Liver (tissue), 9 donors: ENCODE results near the gene SLC35D3. TPM values are rescaled to one million over a fixed set of nuclear protein-coding genes. Genes with fewer than 3 reads are reported as not detected.
A peak's percentile ranks its signal among the peaks of the same experiment; 100 is the strongest.

ENCODE experiments used
- DNase-seq: peaks from one replicate; pipeline ENCODE4 v3.0.0-alpha.2; 2017; ENCODE audit warnings: low spot score
- H3K27ac ChIP-seq, 2 donors: one replicate each; pipeline ENCODE4 v1.7.0; 2013; ENCODE audit warnings: inconsistent platforms in 2 of 2, low read length in 2 of 2, control low read depth in 1 of 2, low read depth in 1 of 2, mild to moderate bottlenecking in 1 of 2
- H3K27me3 ChIP-seq, 4 donors: one replicate each; pipeline versions ENCODE4 v1.6.1 to v1.7.0; 2013; ENCODE audit warnings: low read length in 3 of 4, inconsistent platforms in 1 of 4, mild to moderate bottlenecking in 1 of 4, moderate library complexity in 1 of 4; ENCODE audit not compliant: control insufficient read depth in 4 of 4, insufficient read depth in 4 of 4
- H3K36me3 ChIP-seq, 4 donors: one replicate each; pipeline versions ENCODE4 v1.6.1 to v1.7.0; 2013; ENCODE audit warnings: low read length in 3 of 4, mild to moderate bottlenecking in 3 of 4, low read depth in 1 of 4, moderate library complexity in 1 of 4; ENCODE audit not compliant: control insufficient read depth in 4 of 4, insufficient read depth in 3 of 4
- H3K4me1 ChIP-seq, 4 donors: one replicate each; pipeline versions ENCODE4 v1.6.1 to v1.7.0; 2013; ENCODE audit warnings: low read length in 3 of 4, mild to moderate bottlenecking in 3 of 4, moderate library complexity in 1 of 4; ENCODE audit not compliant: control insufficient read depth in 4 of 4, insufficient read depth in 4 of 4
- H3K4me3 ChIP-seq, 3 donors: one replicate each; pipeline versions ENCODE4 v1.6.1 to v1.7.0; 2013; ENCODE audit warnings: low read length in 3 of 3, control low read depth in 1 of 3, low read depth in 1 of 3, mild to moderate bottlenecking in 1 of 3
- H3K9ac ChIP-seq, 2 donors: one replicate each; pipeline ENCODE4 v1.7.0; 2013; ENCODE audit warnings: low read length in 2 of 2, mild to moderate bottlenecking in 2 of 2, moderate library complexity in 2 of 2, control low read depth in 1 of 2, low read depth in 1 of 2
- H3K9me3 ChIP-seq, 4 donors: one replicate each; pipeline versions ENCODE4 v1.6.1 to v1.7.0; 2013; ENCODE audit warnings: low read length in 3 of 4; ENCODE audit not compliant: control insufficient read depth in 4 of 4
- CTCF ChIP-seq: fragments of 150-350 bp; IDR thresholded peaks from 2 replicates; pipeline ENCODE4 v1.5.1; 2017; ENCODE audit warnings: improper control_type of control experiment, low read depth, low read length; ENCODE audit not compliant: missing input control
- EGR1 ChIP-seq, 2 donors: IDR thresholded peaks; 2 replicates each; pipeline ENCODE4 v1.6.1; 2016 to 2018; ENCODE audit warnings: antibody characterized with exemption in 2 of 2, low read depth in 2 of 2
- GABPA ChIP-seq, 2 donors: IDR thresholded peaks in 1 of 2; conservative IDR thresholded peaks in 1 of 2; 2 replicates each; pipeline ENCODE4 v1.6.1; 2016; ENCODE audit warnings: antibody characterized with exemption in 2 of 2, mild to moderate bottlenecking in 1 of 2, moderate library complexity in 1 of 2
- JUND ChIP-seq, 2 donors: IDR thresholded peaks; 2 replicates each; pipeline ENCODE4 v1.6.1; 2016; ENCODE audit warnings: antibody characterized with exemption in 2 of 2
- RAD21 ChIP-seq, 2 donors: IDR thresholded peaks; 2 replicates each; pipeline ENCODE4 v1.6.1; 2016; ENCODE audit warnings: antibody characterized with exemption in 2 of 2, mild to moderate bottlenecking in 2 of 2
- REST ChIP-seq: IDR thresholded peaks from 2 replicates; pipeline ENCODE4 v1.6.1; 2016; ENCODE audit warnings: antibody characterized with exemption, mild to moderate bottlenecking
- RXRA ChIP-seq, 2 donors: IDR thresholded peaks; 2 replicates each; pipeline ENCODE4 v1.6.1; 2017 to 2018; ENCODE audit warnings: antibody characterized with exemption in 2 of 2, mild to moderate bottlenecking in 1 of 2
- TAF1 ChIP-seq: conservative IDR thresholded peaks from 2 replicates; pipeline ENCODE4 v1.6.1; 2016; ENCODE audit warnings: antibody characterized with exemption, mild to moderate bottlenecking
- YY1 ChIP-seq: IDR thresholded peaks from 2 replicates; pipeline ENCODE4 v1.6.1; 2016; ENCODE audit warnings: antibody characterized with exemption, mild to moderate bottlenecking
- WGBS: extraction: QIAGEN DNeasy Blood & Tissue Kit; methylation state at CpG from one replicate; pipeline ENCODE4 v1.1.7; 2013; 5-methylcytosine and 5-hydroxymethylcytosine counted together
- polyA plus RNA-seq, 2 donors: library from polyadenylated mRNA; stranded (reverse) in 1 of 2; unstranded in 1 of 2; fragments of 200-250 nt in 1 of 2; fragments of >200 nt in 1 of 2; fragmentation: Nextera tagmentation in 1 of 2; extraction: Ambion mirVana in 1 of 2; gene quantifications; one replicate each; pipeline versions ENCODE4 v1.2.1 to v1.2.3, GENCODE V29; 2013 to 2015
- total RNA-seq, 2 donors: library from RNA; depleted of rRNA; stranded (reverse); fragments of >200 nt; gene quantifications; one replicate each; pipeline ENCODE4 v1.2.3, GENCODE V29; 2014
- TF ChIP-seq, protein P1 (sequence below): IDR thresholded peaks from 2 replicates; pipeline ENCODE4 v1.6.1; 2016; ENCODE audit warnings: antibody characterized with exemption
- TF ChIP-seq, protein P2 (sequence below): IDR thresholded peaks from 2 replicates; pipeline ENCODE4 v1.6.1; 2016; ENCODE audit warnings: antibody characterized with exemption
- donor health status: healthy.
- donor health status: healthy.
- donor health status: healthy.
- donor health status: healthy.
- donor health status: healthy.

SLC35D3 gene
- total and polyA plus RNA-seq, 4 donors: 0.56 TPM; not detected in 3

GRCh38 chr6:136926383-136926782 is 4.3 kb downstream of the SLC35D3 start:
- Histone ChIP-seq H3K9ac (no peak overlapping the region), H3K27ac (no peak overlapping the region), H3K4me1 (peaks cover 12 to 18% (median 13%) of the 10 kb centered on the region in 4 donors), H3K4me3 (no peak overlapping the region), H3K36me3 (no peaks in the 10 kb centered on the region), H3K9me3 (no peaks in the 10 kb centered on the region), H3K27me3 (peaks cover 3 to 10% (median 3%) of the 10 kb centered on the region in 4 donors)
- WGBS: 96% methylated on average over 2 of the region's 2 CpGs
- no peak for DNase-seq
- TF ChIP-seq, protein P1, sequence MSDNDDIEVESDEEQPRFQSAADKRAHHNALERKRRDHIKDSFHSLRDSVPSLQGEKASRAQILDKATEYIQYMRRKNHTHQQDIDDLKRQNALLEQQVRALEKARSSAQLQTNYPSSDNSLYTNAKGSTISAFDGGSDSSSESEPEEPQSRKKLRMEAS: no peak
- TF ChIP-seq GABPA (IDR thresholded peaks at IDR 0.05 in 1 of 2, conservative IDR thresholded peaks at IDR 0.05 in 1 of 2) (no peak), CTCF (no peak), TAF1 (no peak), REST (no peak), YY1 (no peak), RXRA (IDR thresholded peaks at IDR 0.05) (no peak), JUND (IDR thresholded peaks at IDR 0.05) (no peak)
- TF ChIP-seq, protein P2, sequence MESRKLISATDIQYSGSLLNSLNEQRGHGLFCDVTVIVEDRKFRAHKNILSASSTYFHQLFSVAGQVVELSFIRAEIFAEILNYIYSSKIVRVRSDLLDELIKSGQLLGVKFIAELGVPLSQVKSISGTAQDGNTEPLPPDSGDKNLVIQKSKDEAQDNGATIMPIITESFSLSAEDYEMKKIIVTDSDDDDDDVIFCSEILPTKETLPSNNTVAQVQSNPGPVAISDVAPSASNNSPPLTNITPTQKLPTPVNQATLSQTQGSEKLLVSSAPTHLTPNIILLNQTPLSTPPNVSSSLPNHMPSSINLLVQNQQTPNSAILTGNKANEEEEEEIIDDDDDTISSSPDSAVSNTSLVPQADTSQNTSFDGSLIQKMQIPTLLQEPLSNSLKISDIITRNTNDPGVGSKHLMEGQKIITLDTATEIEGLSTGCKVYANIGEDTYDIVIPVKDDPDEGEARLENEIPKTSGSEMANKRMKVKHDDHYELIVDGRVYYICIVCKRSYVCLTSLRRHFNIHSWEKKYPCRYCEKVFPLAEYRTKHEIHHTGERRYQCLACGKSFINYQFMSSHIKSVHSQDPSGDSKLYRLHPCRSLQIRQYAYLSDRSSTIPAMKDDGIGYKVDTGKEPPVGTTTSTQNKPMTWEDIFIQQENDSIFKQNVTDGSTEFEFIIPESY: no peak

GRCh38 chr6:136927292-136927691 is 5.2 kb downstream of the SLC35D3 start:
- H3K4me1 ChIP-seq: peaks cover 3 to 8% (median 5%) of the 10 kb centered on the region in 4 donors

More at GRCh38 chr6:136927292-136927691, 5.2 kb downstream of the SLC35D3 start:
- H3K27ac ChIP-seq: no peak overlapping the region
- DNase-seq: no peak
- TF ChIP-seq RAD21 (IDR thresholded peaks at IDR 0.05) (peak; percentile 8 to 42), EGR1 (IDR thresholded peaks at IDR 0.05; ENCODE audit: low read depth in 2 of 2) (no peak)
- no peak overlapping the region for H3K4me3 ChIP-seq
- 83% methylated on average over 3 of the region's 3 CpGs for WGBS
- H3K9ac ChIP-seq: no peak overlapping the region
- peaks cover 3 to 10% (median 3%) of the 10 kb centered on the region in 4 donors for H3K27me3 ChIP-seq
- no peaks in the 10 kb centered on the region for H3K36me3 ChIP-seq
- H3K9me3 ChIP-seq: no peaks in the 10 kb centered on the region
